Measurements from ENCODE around the gene RGP1. TPM values are rescaled to one million over a fixed set of nuclear protein-coding genes. Genes with fewer than 3 reads are reported as not detected.

RGP1 gene
- total RNA-seq, 4 donors from 2014 or later: 16.5 to 44.4 (median 38.3) TPM

DNA sequence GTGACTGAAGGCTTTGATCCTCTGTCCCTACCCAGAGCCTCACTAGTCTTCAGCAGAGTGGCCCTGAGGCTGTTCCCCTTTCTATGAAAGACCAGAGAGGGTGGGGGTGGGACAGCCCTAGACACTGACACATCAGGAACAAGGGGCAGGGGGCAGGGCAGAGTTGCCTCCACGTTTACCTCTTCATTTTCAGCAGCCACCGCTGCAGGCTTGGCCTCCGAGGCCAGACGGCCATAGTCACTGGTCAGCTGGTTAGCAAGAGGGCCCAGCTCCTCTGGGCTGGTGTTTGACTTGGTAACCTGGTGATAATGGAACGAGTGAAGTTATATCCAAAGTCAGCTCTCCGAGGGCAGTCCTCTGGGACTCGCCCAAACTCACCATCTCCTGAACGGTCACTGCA, 43.7 kb upstream of the RGP1 start:
- DNase-seq: no peak
- Histone ChIP-seq H3K4me1 (no peaks in the 10 kb centered on the region), H3K27me3 (no peaks in the 10 kb centered on the region), H3K9me3 (no peaks in the 10 kb centered on the region), H3K27ac (no peak overlapping the region), H3K36me3 (peaks cover 0 to 93% (median 0%) of the 10 kb centered on the region in 3 donors), H3K4me3 (no peak overlapping the region)
- TF ChIP-seq, protein P1, sequence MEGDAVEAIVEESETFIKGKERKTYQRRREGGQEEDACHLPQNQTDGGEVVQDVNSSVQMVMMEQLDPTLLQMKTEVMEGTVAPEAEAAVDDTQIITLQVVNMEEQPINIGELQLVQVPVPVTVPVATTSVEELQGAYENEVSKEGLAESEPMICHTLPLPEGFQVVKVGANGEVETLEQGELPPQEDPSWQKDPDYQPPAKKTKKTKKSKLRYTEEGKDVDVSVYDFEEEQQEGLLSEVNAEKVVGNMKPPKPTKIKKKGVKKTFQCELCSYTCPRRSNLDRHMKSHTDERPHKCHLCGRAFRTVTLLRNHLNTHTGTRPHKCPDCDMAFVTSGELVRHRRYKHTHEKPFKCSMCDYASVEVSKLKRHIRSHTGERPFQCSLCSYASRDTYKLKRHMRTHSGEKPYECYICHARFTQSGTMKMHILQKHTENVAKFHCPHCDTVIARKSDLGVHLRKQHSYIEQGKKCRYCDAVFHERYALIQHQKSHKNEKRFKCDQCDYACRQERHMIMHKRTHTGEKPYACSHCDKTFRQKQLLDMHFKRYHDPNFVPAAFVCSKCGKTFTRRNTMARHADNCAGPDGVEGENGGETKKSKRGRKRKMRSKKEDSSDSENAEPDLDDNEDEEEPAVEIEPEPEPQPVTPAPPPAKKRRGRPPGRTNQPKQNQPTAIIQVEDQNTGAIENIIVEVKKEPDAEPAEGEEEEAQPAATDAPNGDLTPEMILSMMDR (IDR thresholded peaks at IDR 0.05): no peak
- no peak for TF ChIP-seq POLR2A (IDR thresholded peaks at IDR 0.05)

DNA sequence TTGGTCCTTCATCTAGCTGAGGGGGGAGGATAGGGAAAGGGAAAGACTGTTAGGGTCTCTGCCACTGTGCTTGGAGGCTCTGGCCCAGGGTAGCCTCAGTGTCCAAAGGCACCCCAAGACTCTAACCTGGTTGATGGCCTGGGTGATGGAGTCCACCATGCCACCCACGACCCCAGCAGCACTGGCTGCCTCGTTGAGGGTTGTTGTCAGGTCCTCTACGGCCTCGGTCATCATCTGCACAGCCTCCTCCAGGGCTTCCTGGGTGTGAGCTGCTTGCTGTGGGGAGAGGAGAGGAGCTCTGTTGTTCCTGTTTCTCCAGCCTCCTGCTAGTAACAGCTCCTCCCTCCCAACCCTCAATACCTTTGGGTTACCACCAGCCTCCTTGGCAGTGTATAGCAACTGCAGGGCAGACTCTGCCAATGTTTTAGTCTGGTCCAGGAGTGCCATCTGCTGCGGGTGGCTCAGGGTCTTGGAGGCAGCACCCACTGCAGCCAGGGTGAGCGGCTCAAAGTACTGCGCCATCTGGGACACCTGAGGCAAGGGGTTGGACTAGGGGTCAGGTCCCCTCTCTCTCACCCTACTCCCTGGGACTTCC, 43.2 kb upstream of the RGP1 start:
- H3K27ac ChIP-seq: no peak overlapping the region
- H3K36me3 ChIP-seq: peaks cover 0 to 93% (median 0%) of the 10 kb centered on the region in 3 donors
- TF ChIP-seq, protein P1 (IDR thresholded peaks at IDR 0.05): no peak
- no peak for TF ChIP-seq POLR2A (IDR thresholded peaks at IDR 0.05)
- H3K4me3 ChIP-seq: no peak overlapping the region
- no peaks in the 10 kb centered on the region for H3K4me1 ChIP-seq
- no peaks in the 10 kb centered on the region for H3K9me3 ChIP-seq
- no peak for DNase-seq
- H3K27me3 ChIP-seq: no peaks in the 10 kb centered on the region

DNA sequence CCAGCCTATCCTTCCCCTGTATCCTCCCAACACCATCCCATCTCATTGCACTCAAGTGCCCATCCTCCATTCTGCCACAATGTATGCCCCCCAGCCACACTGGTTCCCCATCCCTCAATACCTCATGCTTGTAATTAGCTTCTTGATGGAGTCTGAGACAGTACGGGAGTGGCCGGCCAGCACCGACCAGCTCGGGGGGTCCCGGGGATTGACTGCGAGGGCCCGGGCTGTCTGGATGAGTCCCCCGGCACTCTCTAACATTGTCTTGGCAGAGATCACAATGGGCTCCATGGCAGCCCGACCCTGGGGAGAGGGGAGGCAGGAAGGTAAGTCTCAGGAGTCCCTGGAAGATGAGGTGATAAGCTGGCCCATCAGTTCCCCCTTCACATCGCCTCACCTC, 42.1 kb upstream of the RGP1 start:
- no peaks in the 10 kb centered on the region for H3K4me1 ChIP-seq
- no peaks in the 10 kb centered on the region for H3K9me3 ChIP-seq
- H3K4me3 ChIP-seq: no peak overlapping the region
- H3K36me3 ChIP-seq: peaks cover 0 to 93% (median 0%) of the 10 kb centered on the region in 3 donors
- H3K27me3 ChIP-seq: no peaks in the 10 kb centered on the region
- no peak for DNase-seq
- no peak overlapping the region for H3K27ac ChIP-seq
- TF ChIP-seq, protein P1 (IDR thresholded peaks at IDR 0.05): no peak
- no peak for TF ChIP-seq POLR2A (IDR thresholded peaks at IDR 0.05)

- Histone ChIP-seq H3K9me3 (no peaks in the 10 kb centered on the region), H3K4me3 (no peak overlapping the region), H3K27me3 (no peaks in the 10 kb centered on the region), H3K4me1 (no peaks in the 10 kb centered on the region), H3K27ac (no peak overlapping the region), H3K36me3 (peaks cover 0 to 93% (median 0%) of the 10 kb centered on the region in 3 donors)
- DNase-seq: peak in 1 of 3 donors; percentile 5
- TF ChIP-seq POLR2A (IDR thresholded peaks at IDR 0.05): no peak
- TF ChIP-seq, protein P1 (IDR thresholded peaks at IDR 0.05): no peak
Observed at GRCh38 chr9:35708146-35708545, 40.9 kb upstream of the RGP1 start.

- Histone ChIP-seq H3K4me3 (no peak overlapping the region), H3K9me3 (no peaks in the 10 kb centered on the region), H3K27ac (no peak overlapping the region), H3K27me3 (no peaks in the 10 kb centered on the region), H3K4me1 (no peaks in the 10 kb centered on the region), H3K36me3 (peaks cover 0 to 93% (median 8%) of the 10 kb centered on the region in 3 donors)
- TF ChIP-seq POLR2A (IDR thresholded peaks at IDR 0.05): no peak
- TF ChIP-seq, protein P1 (IDR thresholded peaks at IDR 0.05): no peak
- DNase-seq: no peak
Observed at GRCh38 chr9:35710818-35711500, 38.1 kb upstream of the RGP1 start.
